ENCODE measurements around the gene DCPS. TPM values are rescaled to one million over a fixed set of nuclear protein-coding genes. Genes with fewer than 3 reads are reported as not detected.

DCPS gene
- total RNA-seq, 1 donor, result 10.4 TPM

GRCh38 chr11:126319374-126319740, 15.5 kb downstream of the DCPS start:
- TF ChIP-seq, protein P1, sequence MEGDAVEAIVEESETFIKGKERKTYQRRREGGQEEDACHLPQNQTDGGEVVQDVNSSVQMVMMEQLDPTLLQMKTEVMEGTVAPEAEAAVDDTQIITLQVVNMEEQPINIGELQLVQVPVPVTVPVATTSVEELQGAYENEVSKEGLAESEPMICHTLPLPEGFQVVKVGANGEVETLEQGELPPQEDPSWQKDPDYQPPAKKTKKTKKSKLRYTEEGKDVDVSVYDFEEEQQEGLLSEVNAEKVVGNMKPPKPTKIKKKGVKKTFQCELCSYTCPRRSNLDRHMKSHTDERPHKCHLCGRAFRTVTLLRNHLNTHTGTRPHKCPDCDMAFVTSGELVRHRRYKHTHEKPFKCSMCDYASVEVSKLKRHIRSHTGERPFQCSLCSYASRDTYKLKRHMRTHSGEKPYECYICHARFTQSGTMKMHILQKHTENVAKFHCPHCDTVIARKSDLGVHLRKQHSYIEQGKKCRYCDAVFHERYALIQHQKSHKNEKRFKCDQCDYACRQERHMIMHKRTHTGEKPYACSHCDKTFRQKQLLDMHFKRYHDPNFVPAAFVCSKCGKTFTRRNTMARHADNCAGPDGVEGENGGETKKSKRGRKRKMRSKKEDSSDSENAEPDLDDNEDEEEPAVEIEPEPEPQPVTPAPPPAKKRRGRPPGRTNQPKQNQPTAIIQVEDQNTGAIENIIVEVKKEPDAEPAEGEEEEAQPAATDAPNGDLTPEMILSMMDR (IDR thresholded peaks at IDR 0.05; ENCODE audit: insufficient read depth, low read depth, low read length), result no peak
- no peak overlapping the region for H3K4me3 ChIP-seq (ENCODE audit: low read depth, low read length)
- peak; percentile 26 for DNase-seq (ENCODE audit: low read depth)

DNA sequence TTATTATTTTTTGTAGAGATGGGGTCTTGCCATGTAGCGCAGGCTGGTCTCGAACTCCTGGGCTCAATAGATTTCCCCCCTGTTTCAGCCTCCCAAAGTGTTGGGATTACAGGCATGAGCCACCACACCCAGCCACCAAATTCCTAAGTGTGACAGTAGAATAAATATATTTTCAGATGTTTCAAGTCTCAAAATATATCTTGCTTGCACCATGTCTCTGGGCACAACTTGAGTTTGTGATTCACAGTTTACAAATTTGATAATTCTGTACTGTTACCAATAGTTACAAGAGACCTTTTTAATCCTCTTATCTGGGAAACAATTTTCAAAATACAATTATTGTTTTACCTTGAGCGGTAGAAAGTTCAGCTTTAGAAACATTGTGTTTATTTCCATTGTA, 19.1 kb downstream of the DCPS start:
- no peak overlapping the region for H3K4me3 ChIP-seq (ENCODE audit: low read depth, low read length)
- DNase-seq (ENCODE audit: low read depth), result no peak
- TF ChIP-seq, protein P1 (IDR thresholded peaks at IDR 0.05; ENCODE audit: insufficient read depth, low read depth, low read length), result no peak

DNA sequence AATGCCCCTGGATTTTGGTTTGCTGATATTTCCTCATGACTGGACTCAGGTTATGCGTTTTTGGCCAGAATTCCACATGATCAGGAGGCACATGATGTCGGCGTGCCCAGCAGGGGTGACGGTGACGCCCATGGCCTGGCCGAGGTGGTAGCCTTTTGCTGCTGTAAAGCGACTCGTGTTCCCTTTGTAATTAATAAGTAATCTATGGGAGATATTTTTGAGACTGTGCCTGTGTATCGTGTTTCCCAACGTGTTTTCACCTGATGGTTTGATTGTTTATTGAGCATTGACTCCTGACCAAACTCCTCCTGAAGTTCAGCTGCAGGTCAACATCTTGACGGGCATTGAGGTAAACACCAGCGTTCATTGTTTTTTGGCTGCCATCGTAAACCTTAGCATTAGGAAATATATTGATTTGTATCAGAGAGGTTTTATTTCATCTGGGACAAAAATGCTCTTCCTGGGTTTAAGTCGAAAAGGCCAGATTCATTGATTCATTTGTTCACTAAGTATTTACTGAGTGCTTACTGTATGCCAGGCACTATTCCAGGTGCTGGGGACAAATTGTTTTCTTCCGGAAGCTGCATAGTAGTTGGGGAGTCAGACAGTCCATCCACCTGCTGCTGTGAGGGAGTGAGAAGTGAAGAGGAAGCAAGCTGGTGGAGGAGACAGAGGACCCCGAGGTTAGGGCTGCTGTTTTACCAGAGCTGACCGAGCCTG, 23.6 kb downstream of the DCPS start:
- TF ChIP-seq, protein P1 (IDR thresholded peaks at IDR 0.05; ENCODE audit: insufficient read depth, low read depth, low read length), result no peak

GRCh38 chr11:126328001-126328390, 24.1 kb downstream of the DCPS start:
- DNase-seq (ENCODE audit: low read depth), result no peak
- H3K4me3 ChIP-seq (ENCODE audit: low read depth, low read length), result no peak overlapping the region
- TF ChIP-seq, protein P1 (IDR thresholded peaks at IDR 0.05; ENCODE audit: insufficient read depth, low read depth, low read length), result no peak

More for the DNA sequence above, 23.6 kb downstream of the DCPS start:
- no peak for DNase-seq (ENCODE audit: low read depth)
- H3K4me3 ChIP-seq (ENCODE audit: low read depth, low read length), result no peak overlapping the region

GRCh38 chr11:126328444-126328843, 24.6 kb downstream of the DCPS start:
- TF ChIP-seq, protein P1 (IDR thresholded peaks at IDR 0.05; ENCODE audit: insufficient read depth, low read depth, low read length), result no peak
- no peak for DNase-seq (ENCODE audit: low read depth)
- H3K4me3 ChIP-seq (ENCODE audit: low read depth, low read length), result no peak overlapping the region

DNA sequence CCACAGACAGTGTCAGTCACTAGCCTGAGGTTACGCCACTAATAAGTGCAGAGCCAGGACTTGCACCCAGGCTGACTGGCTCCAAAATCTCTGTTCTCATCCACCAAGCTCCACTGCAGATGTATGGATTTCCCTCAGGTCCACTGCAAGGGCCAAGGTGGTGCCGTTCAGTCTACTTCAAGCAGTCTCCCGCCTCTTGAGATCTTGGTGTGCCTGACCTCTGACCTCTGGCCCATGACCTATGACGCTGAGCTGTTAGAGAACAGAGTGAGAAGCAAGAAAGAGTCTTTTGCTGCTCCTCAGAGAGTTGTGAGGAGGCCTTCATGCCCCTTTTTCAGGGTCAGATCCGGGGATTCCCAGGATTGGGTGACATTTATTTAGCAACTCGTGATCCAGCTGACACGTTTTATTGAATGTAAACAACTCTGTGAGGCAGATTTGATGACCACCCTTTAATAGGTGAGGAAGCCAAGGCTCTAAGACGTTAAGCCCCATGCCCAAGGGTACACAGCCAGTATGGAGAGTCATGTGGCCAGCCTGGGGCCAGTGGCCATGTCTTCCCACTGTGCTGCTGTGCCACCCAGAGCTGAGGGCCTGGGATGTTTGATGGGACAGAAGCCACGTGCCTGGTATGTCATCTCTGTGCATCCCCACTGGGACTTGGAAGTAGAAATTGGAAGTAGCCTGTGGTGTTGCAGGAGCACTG, 25.2 kb downstream of the DCPS start:
- TF ChIP-seq, protein P1 (IDR thresholded peaks at IDR 0.05; ENCODE audit: insufficient read depth, low read depth, low read length), result no peak
- no peak for DNase-seq (ENCODE audit: low read depth)
- H3K4me3 ChIP-seq (ENCODE audit: low read depth, low read length), result no peak overlapping the region
